Fibroblast of lung (primary cell): ENCODE measurements around the gene EDRF1.

ENCODE experiments used
- EZH2 ChIP-seq: IDR thresholded peaks from 2 replicates; pipeline ENCODE4 v1.5.1; 2012; ENCODE audit warnings: low read length, control low read depth, mild to moderate bottlenecking; ENCODE audit errors: missing control alignments
- TF ChIP-seq, protein P1 (sequence below), 2 donors: IDR thresholded peaks in 1 of 2; conservative IDR thresholded peaks in 1 of 2; 1 replicate in 1 of 2; 2 replicates in 1 of 2; pipeline ENCODE4 v1.5.1; 2011 to 2012; ENCODE audit warnings: low read length in 2 of 2, control low read depth in 1 of 2, inconsistent platforms in 1 of 2, low read depth in 1 of 2, mild to moderate bottlenecking in 1 of 2

- TF ChIP-seq, protein P1, sequence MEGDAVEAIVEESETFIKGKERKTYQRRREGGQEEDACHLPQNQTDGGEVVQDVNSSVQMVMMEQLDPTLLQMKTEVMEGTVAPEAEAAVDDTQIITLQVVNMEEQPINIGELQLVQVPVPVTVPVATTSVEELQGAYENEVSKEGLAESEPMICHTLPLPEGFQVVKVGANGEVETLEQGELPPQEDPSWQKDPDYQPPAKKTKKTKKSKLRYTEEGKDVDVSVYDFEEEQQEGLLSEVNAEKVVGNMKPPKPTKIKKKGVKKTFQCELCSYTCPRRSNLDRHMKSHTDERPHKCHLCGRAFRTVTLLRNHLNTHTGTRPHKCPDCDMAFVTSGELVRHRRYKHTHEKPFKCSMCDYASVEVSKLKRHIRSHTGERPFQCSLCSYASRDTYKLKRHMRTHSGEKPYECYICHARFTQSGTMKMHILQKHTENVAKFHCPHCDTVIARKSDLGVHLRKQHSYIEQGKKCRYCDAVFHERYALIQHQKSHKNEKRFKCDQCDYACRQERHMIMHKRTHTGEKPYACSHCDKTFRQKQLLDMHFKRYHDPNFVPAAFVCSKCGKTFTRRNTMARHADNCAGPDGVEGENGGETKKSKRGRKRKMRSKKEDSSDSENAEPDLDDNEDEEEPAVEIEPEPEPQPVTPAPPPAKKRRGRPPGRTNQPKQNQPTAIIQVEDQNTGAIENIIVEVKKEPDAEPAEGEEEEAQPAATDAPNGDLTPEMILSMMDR (conservative IDR thresholded peaks at IDR 0.05 in 1 of 2, IDR thresholded peaks at IDR 0.05 in 1 of 2; ENCODE audit: low read depth in 1 of 2, low read length in 2 of 2), result no peak
- no peak for TF ChIP-seq EZH2
These were observed 76.2 kb downstream of the EDRF1 start for GRCh38 chr10:125795637-125796190.
